ENCODE results near the gene FAM53A. TPM values are rescaled to one million over a fixed set of nuclear protein-coding genes. Genes with fewer than 3 reads are reported as not detected.
A peak's percentile ranks its signal among the peaks of the same experiment; 100 is the strongest.

Gene FAM53A
- total RNA-seq, 3 donors from 2014 or later = 0.65 to 1.8 (median 1.4) TPM

GRCh38 chr4:1595789-1596325 lies 88.3 kb downstream of the FAM53A start:
- DNase-seq (peak in 2 of 3 donors; percentile 7 to 19), ATAC-seq (no peak)
- H3K4me3 ChIP-seq = no peak overlapping the region
- no peaks in the 10 kb centered on the region for H3K4me1 ChIP-seq (ENCODE audit: low read depth)
- peaks cover 6% of the 10 kb centered on the region for H3K9me3 ChIP-seq
- intact Hi-C loops (cut with DNase I, micrococcal nuclease) = no loop called here
- H3K36me3 ChIP-seq (ENCODE audit: low read depth) = no peaks in the 10 kb centered on the region
- TF ChIP-seq, protein P1, sequence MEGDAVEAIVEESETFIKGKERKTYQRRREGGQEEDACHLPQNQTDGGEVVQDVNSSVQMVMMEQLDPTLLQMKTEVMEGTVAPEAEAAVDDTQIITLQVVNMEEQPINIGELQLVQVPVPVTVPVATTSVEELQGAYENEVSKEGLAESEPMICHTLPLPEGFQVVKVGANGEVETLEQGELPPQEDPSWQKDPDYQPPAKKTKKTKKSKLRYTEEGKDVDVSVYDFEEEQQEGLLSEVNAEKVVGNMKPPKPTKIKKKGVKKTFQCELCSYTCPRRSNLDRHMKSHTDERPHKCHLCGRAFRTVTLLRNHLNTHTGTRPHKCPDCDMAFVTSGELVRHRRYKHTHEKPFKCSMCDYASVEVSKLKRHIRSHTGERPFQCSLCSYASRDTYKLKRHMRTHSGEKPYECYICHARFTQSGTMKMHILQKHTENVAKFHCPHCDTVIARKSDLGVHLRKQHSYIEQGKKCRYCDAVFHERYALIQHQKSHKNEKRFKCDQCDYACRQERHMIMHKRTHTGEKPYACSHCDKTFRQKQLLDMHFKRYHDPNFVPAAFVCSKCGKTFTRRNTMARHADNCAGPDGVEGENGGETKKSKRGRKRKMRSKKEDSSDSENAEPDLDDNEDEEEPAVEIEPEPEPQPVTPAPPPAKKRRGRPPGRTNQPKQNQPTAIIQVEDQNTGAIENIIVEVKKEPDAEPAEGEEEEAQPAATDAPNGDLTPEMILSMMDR (IDR thresholded peaks at IDR 0.05) = no peak

DNA sequence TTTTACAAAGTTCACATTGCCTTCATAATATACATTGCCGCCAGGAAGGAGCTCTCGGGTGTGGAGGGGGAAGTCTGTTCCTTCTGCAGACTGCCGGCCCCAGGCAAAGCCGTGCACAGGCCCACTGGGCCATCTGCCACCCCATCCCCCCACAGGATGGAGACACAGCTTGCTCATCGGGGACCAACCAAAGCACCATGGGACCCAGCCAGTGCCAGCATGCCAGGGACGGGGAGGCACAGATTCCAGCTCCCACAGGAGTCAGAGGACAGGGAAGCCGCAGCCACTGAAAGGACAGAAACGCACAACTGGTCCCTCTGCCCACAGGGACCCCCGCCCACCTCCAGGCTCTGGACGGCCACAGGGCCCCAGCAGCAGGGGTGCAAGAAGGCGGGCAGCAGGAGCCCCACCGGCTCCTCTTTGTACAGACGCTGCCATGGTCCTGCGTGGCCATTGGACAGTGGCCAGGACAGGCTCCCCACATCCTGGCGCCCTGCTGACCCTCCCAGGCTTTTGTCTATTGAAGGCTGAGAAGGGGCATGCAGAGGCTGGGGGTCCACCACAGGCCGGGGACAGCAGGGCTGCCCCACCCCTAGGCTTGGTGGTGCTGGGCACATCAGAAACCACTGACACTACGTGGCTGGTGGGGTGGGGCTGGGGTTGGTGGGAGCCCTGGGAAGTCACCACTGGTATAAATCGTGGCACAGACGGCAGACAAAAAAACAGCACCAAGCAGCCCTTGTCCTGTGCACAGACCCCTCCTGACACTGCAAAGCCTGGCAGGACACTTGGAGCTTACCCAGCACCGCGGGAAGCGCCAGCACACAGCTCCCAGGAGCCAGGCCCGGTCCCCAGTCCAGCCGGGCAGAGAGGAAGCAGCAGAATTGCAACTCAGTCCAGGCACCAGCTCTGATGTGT lies 89.0 kb downstream of the FAM53A start:
- H3K36me3 ChIP-seq (ENCODE audit: low read depth) = no peaks in the 10 kb centered on the region
- no peak for ATAC-seq

DNA sequence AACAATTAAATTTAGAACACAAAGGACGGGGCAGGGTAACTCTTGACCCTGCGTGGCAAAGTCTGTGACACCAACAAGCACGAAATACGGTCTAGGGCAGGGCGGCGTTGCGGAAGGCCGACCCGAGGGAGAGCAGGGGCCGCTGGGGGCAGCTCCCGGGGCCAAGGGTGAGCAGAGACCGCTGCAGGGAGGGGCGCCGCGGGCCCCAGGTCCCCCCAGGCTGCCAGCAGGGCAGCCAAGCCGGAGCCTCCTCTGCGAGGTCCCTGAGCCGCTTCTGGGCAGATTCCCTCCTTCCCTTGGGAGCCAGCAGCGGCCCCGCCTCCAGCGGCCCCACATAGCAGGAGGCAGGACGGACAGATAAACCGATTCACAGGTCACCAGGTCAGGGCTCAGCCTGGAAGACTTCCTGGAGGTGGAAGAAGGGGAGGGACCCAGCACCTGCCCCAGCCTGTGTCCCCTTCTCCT lies 90.2 kb downstream of the FAM53A start:
- Histone ChIP-seq H3K4me3 (no peak overlapping the region), H3K36me3 (ENCODE audit: low read depth) (no peaks in the 10 kb centered on the region), H3K9me3 (peaks cover 8% of the 10 kb centered on the region), H3K4me1 (ENCODE audit: low read depth) (no peaks in the 10 kb centered on the region)
- ATAC-seq (no peak), DNase-seq (peak in 2 of 3 donors; percentile 13 to 15)
- intact Hi-C loops (cut with DNase I, micrococcal nuclease) = no loop called here
- TF ChIP-seq, protein P1 (IDR thresholded peaks at IDR 0.05) = no peak

More for the DNA sequence above, 89.0 kb downstream of the FAM53A start:
- intact Hi-C loops (cut with DNase I, micrococcal nuclease) = no loop called here
- no peaks in the 10 kb centered on the region for H3K4me1 ChIP-seq (ENCODE audit: low read depth)
- peak in 2 of 3 donors; percentile 12 to 23 for DNase-seq
- H3K9me3 ChIP-seq = peaks cover 8% of the 10 kb centered on the region
- TF ChIP-seq, protein P1 (IDR thresholded peaks at IDR 0.05) = no peak
- H3K4me3 ChIP-seq = no peak overlapping the region

DNA sequence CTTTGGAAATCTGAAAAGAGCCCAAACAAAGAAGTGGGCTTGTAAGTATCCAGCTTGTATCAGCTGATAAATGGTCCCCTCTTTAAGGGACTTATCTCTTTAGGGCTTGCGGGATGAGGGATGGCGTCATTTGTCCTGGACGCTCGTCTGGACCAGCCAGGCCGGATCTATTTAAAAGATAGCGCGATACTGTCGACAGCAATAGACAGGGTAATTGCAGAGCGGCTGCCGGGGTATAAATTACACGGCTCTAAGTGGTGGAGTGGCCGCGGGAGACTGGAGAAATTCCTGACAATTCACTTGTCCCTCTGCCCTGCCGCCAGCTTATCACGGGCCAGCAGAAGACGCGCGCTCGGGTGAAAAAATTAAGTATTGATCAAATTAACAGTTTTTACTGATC lies 90.7 kb downstream of the FAM53A start:
- intact Hi-C loops (cut with DNase I, micrococcal nuclease) = no loop called here
- no peak overlapping the region for H3K4me3 ChIP-seq
- H3K9me3 ChIP-seq = peaks cover 8% of the 10 kb centered on the region
- DNase-seq (peak in 1 of 3 donors; percentile 3), ATAC-seq (no peak)
- no peaks in the 10 kb centered on the region for H3K4me1 ChIP-seq (ENCODE audit: low read depth)
- TF ChIP-seq, protein P1 (IDR thresholded peaks at IDR 0.05) = no peak
- H3K36me3 ChIP-seq (ENCODE audit: low read depth) = no peaks in the 10 kb centered on the region

DNA sequence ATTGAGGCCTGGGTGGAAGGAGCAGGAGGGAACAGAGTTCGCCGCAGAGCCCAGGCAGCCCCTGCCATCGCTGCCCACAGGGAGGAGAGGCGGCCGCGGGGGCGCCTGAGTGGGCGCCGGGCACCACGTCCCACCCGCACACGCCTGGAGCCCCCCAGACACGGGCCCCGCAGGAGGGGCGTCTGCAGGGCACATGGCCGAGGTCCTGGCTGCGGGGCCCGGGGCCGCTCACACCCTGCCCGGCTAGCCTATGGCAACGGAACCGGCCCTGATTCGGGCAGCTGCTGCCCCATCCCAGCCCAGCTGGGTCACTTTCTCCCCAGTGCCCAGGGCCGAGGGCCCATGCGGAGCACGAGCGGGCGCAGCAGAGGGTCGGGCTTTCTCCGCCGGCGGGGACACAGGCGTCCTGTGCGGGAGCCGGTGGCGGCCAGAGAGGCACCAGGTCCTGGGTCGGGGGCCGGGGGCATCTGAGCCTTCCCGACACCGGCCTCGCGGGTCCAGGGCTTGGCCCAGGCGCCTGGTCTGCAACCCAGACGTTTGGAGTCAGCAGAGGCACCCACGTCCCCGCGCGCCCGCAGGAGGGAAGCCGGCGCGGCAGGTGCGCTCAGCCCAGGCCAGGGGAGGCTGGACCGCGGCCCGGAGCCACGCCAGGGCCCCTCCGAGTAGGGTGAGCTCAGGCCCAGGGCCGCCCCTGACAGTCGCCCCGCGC lies 91.2 kb downstream of the FAM53A start:
- Histone ChIP-seq H3K9me3 (peaks cover 8% of the 10 kb centered on the region), H3K4me3 (no peak overlapping the region), H3K4me1 (ENCODE audit: low read depth) (no peaks in the 10 kb centered on the region), H3K36me3 (ENCODE audit: low read depth) (no peaks in the 10 kb centered on the region)
- DNase-seq (peak in 2 of 3 donors; percentile 1 to 41), ATAC-seq (no peak)
- intact Hi-C loops (cut with DNase I, micrococcal nuclease) = no loop called here
- TF ChIP-seq, protein P1 (IDR thresholded peaks at IDR 0.05) = no peak
